ENCODE measurements around the gene AGBL5.

Gene AGBL5

DNA sequence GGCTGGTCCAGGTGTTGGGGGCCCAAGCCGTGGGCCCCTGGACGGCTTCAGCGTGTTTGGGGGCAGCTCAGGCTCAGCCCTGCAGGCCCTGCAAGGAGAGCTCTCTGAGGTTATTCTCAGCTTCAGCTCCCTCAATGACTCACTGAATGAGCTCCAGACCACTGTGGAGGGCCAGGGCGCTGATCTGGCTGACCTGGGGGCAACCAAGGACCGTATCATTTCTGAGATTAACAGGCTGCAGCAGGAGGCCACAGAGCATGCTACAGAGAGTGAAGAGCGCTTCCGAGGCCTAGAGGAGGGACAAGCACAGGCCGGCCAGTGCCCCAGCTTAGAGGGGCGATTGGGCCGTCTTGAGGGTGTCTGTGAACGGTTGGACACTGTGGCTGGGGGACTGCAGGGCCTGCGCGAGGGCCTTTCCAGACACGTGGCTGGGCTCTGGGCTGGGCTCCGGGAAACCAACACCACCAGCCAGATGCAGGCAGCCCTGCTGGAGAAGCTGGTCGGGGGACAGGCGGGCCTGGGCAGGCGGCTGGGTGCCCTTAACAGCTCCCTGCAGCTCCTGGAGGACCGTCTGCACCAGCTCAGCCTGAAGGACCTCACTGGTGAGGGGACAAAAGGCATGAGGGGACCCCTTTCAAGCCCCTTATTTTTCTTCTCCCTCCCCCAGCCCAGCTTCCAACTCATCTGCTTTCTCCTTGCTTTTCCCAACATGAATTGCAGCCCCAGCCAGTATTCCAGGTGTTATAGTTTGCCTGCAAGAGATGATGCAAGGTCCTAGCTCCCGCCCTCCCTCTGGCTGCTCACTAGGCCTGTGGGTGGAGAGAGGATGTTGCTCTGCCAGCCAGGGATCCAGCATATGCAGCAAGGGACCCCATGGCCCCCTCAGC is 32.2 kb downstream of the AGBL5 start:
- no peak overlapping the region for H3K27ac Mint-ChIP-seq
- no peak overlapping the region for H3K4me3 Mint-ChIP-seq
- peaks cover 27% of the 10 kb centered on the region for H3K27me3 Mint-ChIP-seq (ENCODE audit: low read depth, poor library complexity)
- H3K9me3 Mint-ChIP-seq: no peaks in the 10 kb centered on the region
- no peaks in the 10 kb centered on the region for H3K36me3 Mint-ChIP-seq (ENCODE audit: low read depth)
- H3K4me1 Mint-ChIP-seq: peaks cover 53% of the 10 kb centered on the region
- no peak for DNase-seq
- no peak for TF ChIP-seq CTCF (IDR thresholded peaks at IDR 0.05)

- no peaks in the 10 kb centered on the region for H3K36me3 Mint-ChIP-seq (ENCODE audit: low read depth)
- H3K9me3 Mint-ChIP-seq: no peaks in the 10 kb centered on the region
- H3K27ac Mint-ChIP-seq: no peak overlapping the region
- H3K27me3 Mint-ChIP-seq (ENCODE audit: low read depth, poor library complexity): peaks cover 29% of the 10 kb centered on the region
- no peak for DNase-seq
- no peak for TF ChIP-seq CTCF (IDR thresholded peaks at IDR 0.05)
- H3K4me3 Mint-ChIP-seq: peak overlapping the region; percentile 34
- peaks cover 48% of the 10 kb centered on the region for H3K4me1 Mint-ChIP-seq
Measured at GRCh38 chr2:27084297-27085061, 33.0 kb downstream of the AGBL5 start.

DNA sequence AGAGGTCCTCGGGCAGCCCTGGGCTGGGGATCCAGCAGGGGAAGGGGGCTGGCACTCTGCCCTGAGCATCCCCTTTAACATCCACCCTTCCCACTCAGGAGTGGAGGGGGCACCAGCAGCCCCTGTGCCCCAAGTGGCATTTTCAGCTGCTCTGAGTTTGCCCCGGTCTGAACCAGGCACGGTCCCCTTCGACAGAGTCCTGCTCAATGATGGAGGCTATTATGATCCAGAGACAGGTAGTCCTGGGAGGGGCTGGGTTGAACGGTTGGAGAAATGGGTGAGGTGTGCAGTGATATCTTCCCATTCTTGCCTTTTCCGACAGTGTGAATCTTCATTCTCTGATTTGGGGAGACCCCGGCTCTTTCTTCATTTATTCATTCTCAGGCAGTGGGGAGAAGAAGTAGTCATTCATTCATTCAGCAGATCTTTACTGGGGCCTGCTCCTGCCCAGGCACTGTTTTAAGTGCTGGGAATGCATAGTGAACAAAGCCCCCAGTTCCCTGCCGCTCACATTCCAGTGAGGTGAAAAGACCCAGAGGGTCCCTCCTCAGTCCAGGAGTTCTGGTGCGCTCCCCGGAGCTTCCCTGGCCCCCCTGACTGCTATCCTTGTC is 33.7 kb downstream of the AGBL5 start:
- peaks cover 41% of the 10 kb centered on the region for H3K4me1 Mint-ChIP-seq
- no peaks in the 10 kb centered on the region for H3K9me3 Mint-ChIP-seq
- no peak for TF ChIP-seq CTCF (IDR thresholded peaks at IDR 0.05)

DNA sequence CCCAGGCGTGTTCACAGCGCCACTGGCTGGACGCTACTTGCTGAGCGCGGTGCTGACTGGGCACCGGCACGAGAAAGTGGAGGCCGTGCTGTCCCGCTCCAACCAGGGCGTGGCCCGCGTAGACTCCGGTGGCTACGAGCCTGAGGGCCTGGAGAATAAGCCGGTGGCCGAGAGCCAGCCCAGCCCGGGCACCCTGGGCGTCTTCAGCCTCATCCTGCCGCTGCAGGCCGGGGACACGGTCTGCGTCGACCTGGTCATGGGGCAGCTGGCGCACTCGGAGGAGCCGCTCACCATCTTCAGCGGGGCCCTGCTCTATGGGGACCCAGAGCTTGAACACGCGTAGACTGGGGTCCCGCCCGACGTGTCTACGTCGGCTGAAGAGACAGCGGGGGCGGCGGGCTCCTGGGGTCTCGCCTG is 34.2 kb downstream of the AGBL5 start:
- peak; percentile 54 for DNase-seq
- H3K27ac Mint-ChIP-seq: no peak overlapping the region
- H3K9me3 Mint-ChIP-seq: no peaks in the 10 kb centered on the region
- peaks cover 36% of the 10 kb centered on the region for H3K4me1 Mint-ChIP-seq
- H3K27me3 Mint-ChIP-seq (ENCODE audit: low read depth, poor library complexity): peaks cover 29% of the 10 kb centered on the region
- TF ChIP-seq CTCF (IDR thresholded peaks at IDR 0.05): no peak
- peak overlapping the region; percentile 62 for H3K4me3 Mint-ChIP-seq
- no peaks in the 10 kb centered on the region for H3K36me3 Mint-ChIP-seq (ENCODE audit: low read depth)

More for the DNA sequence above, 33.7 kb downstream of the AGBL5 start:
- H3K27ac Mint-ChIP-seq: no peak overlapping the region
- H3K4me3 Mint-ChIP-seq: peak overlapping the region; percentile 62
- H3K36me3 Mint-ChIP-seq (ENCODE audit: low read depth): no peaks in the 10 kb centered on the region
- H3K27me3 Mint-ChIP-seq (ENCODE audit: low read depth, poor library complexity): peaks cover 29% of the 10 kb centered on the region
- DNase-seq: no peak

DNA sequence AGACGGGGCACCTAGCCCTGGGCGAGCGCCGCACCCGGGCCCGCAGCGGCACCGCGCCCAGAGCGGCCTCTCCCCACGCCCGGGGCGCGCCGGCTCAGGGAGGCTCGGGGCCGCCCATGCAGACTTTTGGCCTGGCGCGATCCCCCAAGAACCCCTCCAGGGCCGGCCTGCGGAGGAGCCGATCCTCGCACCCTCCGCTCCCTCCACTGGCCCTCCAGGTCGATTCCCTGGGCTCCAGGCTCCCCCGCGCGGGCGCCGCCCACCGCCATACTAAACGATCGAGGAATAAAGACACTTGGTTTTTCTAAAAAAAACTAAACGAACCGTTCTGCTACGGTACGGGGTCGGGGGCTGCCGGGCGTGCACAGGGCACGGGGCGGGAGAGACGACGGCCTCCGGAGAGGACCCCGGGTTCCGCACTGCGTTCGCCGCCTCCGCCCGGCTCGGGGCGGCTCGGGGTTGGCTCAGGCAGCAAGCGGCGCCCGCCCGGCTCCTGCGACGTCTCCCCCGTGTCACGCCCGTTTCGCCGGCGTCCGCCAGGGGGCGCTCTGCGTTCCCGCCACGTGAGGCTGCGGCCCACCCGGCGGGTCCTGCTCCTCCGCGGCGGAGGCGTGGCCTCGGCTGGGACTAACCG is 34.7 kb downstream of the AGBL5 start:
- H3K27ac Mint-ChIP-seq: no peak overlapping the region
- no peaks in the 10 kb centered on the region for H3K36me3 Mint-ChIP-seq (ENCODE audit: low read depth)
- TF ChIP-seq CTCF (IDR thresholded peaks at IDR 0.05): peak; percentile 73
- peaks cover 33% of the 10 kb centered on the region for H3K27me3 Mint-ChIP-seq (ENCODE audit: low read depth, poor library complexity)
- DNase-seq: peak; percentile 98
- peak overlapping the region; percentile 81 for H3K4me3 Mint-ChIP-seq
- H3K4me1 Mint-ChIP-seq: peaks cover 31% of the 10 kb centered on the region
- no peaks in the 10 kb centered on the region for H3K9me3 Mint-ChIP-seq
